Fibroblast of lung (primary cell): Measurements from ENCODE around the gene ATP8A2. TPM values are rescaled to one million over a fixed set of nuclear protein-coding genes. Genes with fewer than 3 reads are reported as not detected.
A peak's percentile ranks its signal among the peaks of the same experiment; 100 is the strongest.

Experiments
- DNase-seq, 2 donors: peaks; one replicate each; pipeline versions ENCODE4 v3.0.0 to v3.0.0-alpha.2; 2010; ENCODE audit warnings: low read depth in 2 of 2
- H2AFZ ChIP-seq: 2 replicates; pipeline ENCODE4 v1.5.1; 2012; ENCODE audit warnings: low read length, control low read depth, inconsistent platforms
- H3K27ac ChIP-seq: 2 replicates; pipeline ENCODE4 v1.5.1; 2011; ENCODE audit warnings: low read length, control low read depth; ENCODE audit not compliant: insufficient read depth
- H3K27me3 ChIP-seq: 2 replicates; pipeline ENCODE4 v1.5.1; 2011; ENCODE audit warnings: mild to moderate bottlenecking, low read length; ENCODE audit not compliant: control insufficient read depth, insufficient read depth
- H3K36me3 ChIP-seq: 2 replicates; pipeline ENCODE4 v1.5.1; 2011; ENCODE audit warnings: low read length; ENCODE audit not compliant: control insufficient read depth, insufficient read depth
- H3K4me1 ChIP-seq: 2 replicates; pipeline ENCODE4 v1.5.1; 2011; ENCODE audit warnings: low read length; ENCODE audit not compliant: control insufficient read depth, insufficient read depth; ENCODE audit errors: extremely low read depth
- H3K4me2 ChIP-seq: 2 replicates; pipeline ENCODE4 v1.5.1; 2011; ENCODE audit warnings: low read length, control low read depth; ENCODE audit not compliant: insufficient read depth; ENCODE audit errors: extremely low read depth
- H3K4me3 ChIP-seq, 4 experiments: fragments of 200-600 bp in 1 of 4; sonication (generic) in 1 of 4; replicated peaks in 1 of 4; 2 replicates each; pipeline ENCODE4 v1.5.1; 2011 to 2016; ENCODE audit warnings: low read length in 4 of 4, low read depth in 3 of 4, mild to moderate bottlenecking in 3 of 4, control low read depth in 2 of 4, inconsistent platforms in 1 of 4, mixed read lengths in 1 of 4; ENCODE audit not compliant: insufficient read depth in 1 of 4; ENCODE audit errors: control extremely low read depth in 1 of 4
- H3K79me2 ChIP-seq: 2 replicates; pipeline ENCODE4 v1.5.1; 2012; ENCODE audit warnings: mild to moderate bottlenecking, low read length, inconsistent platforms; ENCODE audit not compliant: control insufficient read depth, insufficient read depth
- H3K9ac ChIP-seq: 2 replicates; pipeline ENCODE4 v1.5.1; 2011; ENCODE audit warnings: mild to moderate bottlenecking, low read length, control low read depth; ENCODE audit not compliant: insufficient read depth
- H3K9me3 ChIP-seq: 2 replicates; pipeline ENCODE4 v1.5.1; 2012; ENCODE audit warnings: low read depth, low read length; ENCODE audit not compliant: control insufficient read depth, insufficient read depth
- H4K20me1 ChIP-seq: 2 replicates; pipeline ENCODE4 v1.5.1; 2011; ENCODE audit warnings: low read length; ENCODE audit not compliant: control insufficient read depth, insufficient read depth; ENCODE audit errors: extremely low read depth
- CTCF ChIP-seq, 2 donors: IDR thresholded peaks in 1 of 2; conservative IDR thresholded peaks in 1 of 2; 1 replicate in 1 of 2; 2 replicates in 1 of 2; pipeline ENCODE4 v1.5.1; 2011 to 2012; ENCODE audit warnings: low read length in 2 of 2, control low read depth in 1 of 2, inconsistent platforms in 1 of 2, low read depth in 1 of 2, mild to moderate bottlenecking in 1 of 2
- EZH2 ChIP-seq: IDR thresholded peaks from 2 replicates; pipeline ENCODE4 v1.5.1; 2012; ENCODE audit warnings: low read length, control low read depth, mild to moderate bottlenecking; ENCODE audit errors: missing control alignments
- polyA plus RNA-seq, 2 donors: library from polyadenylated mRNA; depleted of rRNA in 1 of 2; stranded (reverse) in 1 of 2; unstranded in 1 of 2; fragments of >200 nt; gene quantifications; 2 replicates each; pipeline ENCODE4 v1.2.1, GENCODE V29; 2011 to 2012; ENCODE audit warnings: missing spikeins in 1 of 2
- total RNA-seq: library from RNA; depleted of rRNA; stranded (reverse); fragments of >200 nt; gene quantifications from 2 replicates; pipeline ENCODE4 v1.2.1, GENCODE V29; 2014

The ATP8A2 gene
- total and polyA plus RNA-seq, 2 donors (not counting 1 experiment from before 2014, with no cell fraction given), result under 0.01 to 0.01 TPM

GRCh38 chr13:25910991-25911419 is 539.2 kb downstream of the ATP8A2 start:
- Histone ChIP-seq H3K4me2 (no peak overlapping the region), H3K27ac (no peak overlapping the region), H3K36me3 (no peaks in the 10 kb centered on the region), H3K79me2 (no peaks in the 10 kb centered on the region), H3K9me3 (no peaks in the 10 kb centered on the region), H4K20me1 (no peaks in the 10 kb centered on the region), H3K4me1 (no peaks in the 10 kb centered on the region), H3K27me3 (no peaks in the 10 kb centered on the region), H3K4me3 (no peak overlapping the region), H2AFZ (no peak overlapping the region), H3K9ac (no peak overlapping the region)
- TF ChIP-seq CTCF (conservative IDR thresholded peaks at IDR 0.05 in 1 of 2, IDR thresholded peaks at IDR 0.05 in 1 of 2; ENCODE audit: low read depth in 1 of 2, low read length in 2 of 2) (no peak), EZH2 (no peak)
- no peak for DNase-seq

- Histone ChIP-seq H3K4me3 (no peak overlapping the region), H3K27me3 (no peaks in the 10 kb centered on the region), H3K79me2 (no peaks in the 10 kb centered on the region), H3K9me3 (no peaks in the 10 kb centered on the region), H3K4me2 (no peak overlapping the region), H3K36me3 (no peaks in the 10 kb centered on the region), H2AFZ (no peak overlapping the region), H3K27ac (no peak overlapping the region), H4K20me1 (no peaks in the 10 kb centered on the region), H3K9ac (no peak overlapping the region), H3K4me1 (no peaks in the 10 kb centered on the region)
- DNase-seq, result no peak
- TF ChIP-seq EZH2, result no peak
- TF ChIP-seq CTCF (conservative IDR thresholded peaks at IDR 0.05 in 1 of 2, IDR thresholded peaks at IDR 0.05 in 1 of 2; ENCODE audit: low read depth in 1 of 2, low read length in 2 of 2), result no peak
These were observed 541.2 kb downstream of the ATP8A2 start for GRCh38 chr13:25912961-25913360.

GRCh38 chr13:25915840-25916518 is 544.2 kb downstream of the ATP8A2 start:
- H3K9me3 ChIP-seq, result no peaks in the 10 kb centered on the region

More at GRCh38 chr13:25915840-25916518, 544.2 kb downstream of the ATP8A2 start:
- Histone ChIP-seq H2AFZ (no peak overlapping the region), H3K4me3 (no peak overlapping the region), H3K27ac (no peak overlapping the region), H3K79me2 (no peaks in the 10 kb centered on the region), H3K4me2 (no peak overlapping the region), H3K27me3 (no peaks in the 10 kb centered on the region), H4K20me1 (no peaks in the 10 kb centered on the region), H3K9ac (no peak overlapping the region), H3K4me1 (no peaks in the 10 kb centered on the region), H3K36me3 (no peaks in the 10 kb centered on the region)
- DNase-seq, result peak in 1 of 2 donors; percentile 9
- TF ChIP-seq CTCF (conservative IDR thresholded peaks at IDR 0.05 in 1 of 2, IDR thresholded peaks at IDR 0.05 in 1 of 2; ENCODE audit: low read depth in 1 of 2, low read length in 2 of 2), result no peak
- no peak for TF ChIP-seq EZH2
